CD14-positive monocyte (primary cell): ENCODE results near the gene SAMHD1. TPM values are rescaled to one million over a fixed set of nuclear protein-coding genes. Genes with fewer than 3 reads are reported as not detected.

Experiments
- DNase-seq, 3 donors: peaks; one replicate each; pipeline ENCODE4 v3.0.0-alpha.2; 2011 to 2022
- H2AFZ ChIP-seq: 2 replicates; pipeline ENCODE4 v1.6.0; 2012; ENCODE audit warnings: mild to moderate bottlenecking, low read depth, low read length, inconsistent platforms; ENCODE audit not compliant: insufficient read depth, poor library complexity, severe bottlenecking
- H3K27ac ChIP-seq, 2 donors: 1 replicate in 1 of 2; 2 replicates in 1 of 2; pipeline ENCODE4 v1.5.1; 2012 to 2013; ENCODE audit warnings: low read length in 2 of 2, control low read depth in 1 of 2, inconsistent platforms in 1 of 2, low read depth in 1 of 2, mild to moderate bottlenecking in 1 of 2
- H3K27me3 ChIP-seq, 2 donors: one replicate each; pipeline versions ENCODE4 v1.6.0 to v1.6.1; 2011 to 2013; ENCODE audit warnings: low read length in 2 of 2; ENCODE audit not compliant: control insufficient read depth in 2 of 2, insufficient read depth in 2 of 2
- H3K36me3 ChIP-seq, 2 donors: replicated peaks in 1 of 2; 1 replicate in 1 of 2; 2 replicates in 1 of 2; pipeline versions ENCODE4 v1.5.1 to v1.6.1; 2012 to 2013; ENCODE audit warnings: low read length in 2 of 2, control low read depth in 1 of 2, inconsistent platforms in 1 of 2, mild to moderate bottlenecking in 1 of 2; ENCODE audit not compliant: insufficient read depth in 2 of 2, control insufficient read depth in 1 of 2
- H3K4me1 ChIP-seq, 2 donors: 1 replicate in 1 of 2; 2 replicates in 1 of 2; pipeline versions ENCODE4 v1.5.1 to v1.6.1; 2012 to 2013; ENCODE audit warnings: low read length in 2 of 2, control low read depth in 1 of 2, inconsistent platforms in 1 of 2, mild to moderate bottlenecking in 1 of 2, moderate library complexity in 1 of 2; ENCODE audit not compliant: insufficient read depth in 2 of 2, control insufficient read depth in 1 of 2
- H3K4me2 ChIP-seq: replicated peaks from 2 replicates; pipeline ENCODE3; 2012; ENCODE audit warnings: low read length, moderate library complexity, mild to moderate bottlenecking; ENCODE audit not compliant: poor library complexity, severe bottlenecking; ENCODE audit errors: extremely low read depth
- H3K4me3 ChIP-seq, 3 experiments: fragments of 200-600 bp in 1 of 3; sonication (generic) in 1 of 3; replicated peaks in 1 of 3; 1 replicate in 2 of 3; 2 replicates in 1 of 3; pipeline ENCODE4 v1.5.1; 2011 to 2013; ENCODE audit warnings: low read length in 3 of 3, mild to moderate bottlenecking in 3 of 3, control low read depth in 2 of 3, low read depth in 2 of 3, inconsistent platforms in 1 of 3, moderate library complexity in 1 of 3
- H3K79me2 ChIP-seq: 2 replicates; pipeline ENCODE4 v1.6.0; 2012; ENCODE audit warnings: mild to moderate bottlenecking, control low read depth, inconsistent platforms, low read length, moderate library complexity; ENCODE audit not compliant: insufficient read depth
- H3K9ac ChIP-seq: 2 replicates; pipeline ENCODE4 v1.6.0; 2017; ENCODE audit warnings: low read length, mild to moderate bottlenecking; ENCODE audit not compliant: insufficient read depth, poor library complexity, severe bottlenecking
- H3K9me3 ChIP-seq, 2 donors: replicated peaks in 1 of 2; 1 replicate in 1 of 2; 2 replicates in 1 of 2; pipeline versions ENCODE4 v1.5.1 to v1.6.1; 2012 to 2013; ENCODE audit warnings: low read length in 2 of 2, control low read depth in 1 of 2; ENCODE audit not compliant: control insufficient read depth in 1 of 2, insufficient read depth in 1 of 2
- H4K20me1 ChIP-seq: 2 replicates; pipeline ENCODE4 v1.6.0; 2012; ENCODE audit warnings: mild to moderate bottlenecking, low read length, control low read depth, moderate library complexity; ENCODE audit not compliant: insufficient read depth
- H3K27ac Mint-ChIP-seq, 7 donors: one replicate each; pipeline ENCODE4 v1.8.0; 2020; ENCODE audit warnings: mild to moderate bottlenecking in 7 of 7, mixed read lengths in 7 of 7, moderate library complexity in 6 of 7, inconsistent platforms in 2 of 7
- H3K27me3 Mint-ChIP-seq, 3 donors: one replicate each; pipeline ENCODE4 v1.8.0; 2021 to 2022; ENCODE audit warnings: low read depth in 3 of 3, mild to moderate bottlenecking in 3 of 3, mixed read lengths in 3 of 3, moderate library complexity in 3 of 3, inconsistent platforms in 1 of 3
- H3K36me3 Mint-ChIP-seq, 2 donors: one replicate each; pipeline ENCODE4 v1.8.0; 2020; ENCODE audit warnings: mixed read lengths in 2 of 2, inconsistent platforms in 1 of 2, mild to moderate bottlenecking in 1 of 2
- H3K4me1 Mint-ChIP-seq: one replicate; pipeline ENCODE4 v1.8.0; 2020; ENCODE audit warnings: mild to moderate bottlenecking, mixed read lengths
- H3K4me3 Mint-ChIP-seq, 2 donors: one replicate each; pipeline ENCODE4 v1.8.0; 2020; ENCODE audit warnings: mild to moderate bottlenecking in 2 of 2, mixed read lengths in 2 of 2, moderate library complexity in 1 of 2
- H3K9me3 Mint-ChIP-seq, 7 donors: one replicate each; pipeline ENCODE4 v1.8.0; 2020 to 2022; ENCODE audit warnings: mixed read lengths in 7 of 7, mild to moderate bottlenecking in 6 of 7, moderate library complexity in 6 of 7, inconsistent platforms in 2 of 7
- whole genome bisulfite sequencing: methylation state at CpG from one replicate; pipeline ENCODE4 v1.1.5; 2013; ENCODE audit warnings: missing lambda C conversion rate; ENCODE audit not compliant: insufficient coverage; 5-methylcytosine and 5-hydroxymethylcytosine counted together
- intact Hi-C, 2 donors: fragments of 100-400 bp; cut with micrococcal nuclease; formaldehyde crosslinking; loops; one replicate each; pipeline versions ENCODE4 v1.15.0 to v1.15.1; 2023
- polyA plus RNA-seq, 3 donors: library from polyadenylated mRNA; depleted of rRNA in 1 of 3; unstranded in 2 of 3; stranded (reverse) in 1 of 3; fragments of 300-500 nt in 2 of 3; fragments of >200 nt in 1 of 3; fragmentation: Illumina TruSeq in 2 of 3; gene quantifications; 1 replicate in 2 of 3; 2 replicates in 1 of 3; pipeline ENCODE4 v1.2.3, GENCODE V29; 2012 to 2021
- TF ChIP-seq, protein P1 (sequence below): fragments of 200-600 bp; IDR thresholded peaks from one replicate; pipeline ENCODE4 v1.8.0; 2022; ENCODE audit warnings: antibody characterized with exemption, mild to moderate bottlenecking

SAMHD1 gene
- polyA plus RNA-seq, 3 donors: 232 to 796 (median 590) TPM

DNA sequence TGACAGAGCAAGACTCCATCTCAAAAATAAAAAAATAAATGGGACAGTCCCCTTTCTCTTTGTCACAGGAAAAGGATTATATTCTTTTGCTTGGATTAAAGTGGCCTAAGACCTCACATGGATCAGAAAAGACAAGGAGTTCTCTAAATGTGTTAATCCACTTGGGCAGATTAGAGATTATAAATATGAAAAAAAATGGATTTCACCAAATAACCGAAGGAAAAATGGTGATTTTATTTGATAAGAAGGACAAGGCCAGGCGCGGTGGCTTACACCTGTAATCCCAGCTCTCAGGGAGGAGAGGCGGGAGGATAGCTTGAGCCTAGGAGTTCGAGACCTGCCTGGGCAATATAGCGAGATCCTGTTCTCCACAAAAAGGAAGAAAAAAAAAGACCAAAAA lies 21.8 kb downstream of the SAMHD1 start:
- TF ChIP-seq, protein P1, sequence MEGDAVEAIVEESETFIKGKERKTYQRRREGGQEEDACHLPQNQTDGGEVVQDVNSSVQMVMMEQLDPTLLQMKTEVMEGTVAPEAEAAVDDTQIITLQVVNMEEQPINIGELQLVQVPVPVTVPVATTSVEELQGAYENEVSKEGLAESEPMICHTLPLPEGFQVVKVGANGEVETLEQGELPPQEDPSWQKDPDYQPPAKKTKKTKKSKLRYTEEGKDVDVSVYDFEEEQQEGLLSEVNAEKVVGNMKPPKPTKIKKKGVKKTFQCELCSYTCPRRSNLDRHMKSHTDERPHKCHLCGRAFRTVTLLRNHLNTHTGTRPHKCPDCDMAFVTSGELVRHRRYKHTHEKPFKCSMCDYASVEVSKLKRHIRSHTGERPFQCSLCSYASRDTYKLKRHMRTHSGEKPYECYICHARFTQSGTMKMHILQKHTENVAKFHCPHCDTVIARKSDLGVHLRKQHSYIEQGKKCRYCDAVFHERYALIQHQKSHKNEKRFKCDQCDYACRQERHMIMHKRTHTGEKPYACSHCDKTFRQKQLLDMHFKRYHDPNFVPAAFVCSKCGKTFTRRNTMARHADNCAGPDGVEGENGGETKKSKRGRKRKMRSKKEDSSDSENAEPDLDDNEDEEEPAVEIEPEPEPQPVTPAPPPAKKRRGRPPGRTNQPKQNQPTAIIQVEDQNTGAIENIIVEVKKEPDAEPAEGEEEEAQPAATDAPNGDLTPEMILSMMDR: no peak
- Histone ChIP-seq H3K79me2 (peaks cover 99% of the 10 kb centered on the region), H3K36me3 (peaks cover 89 to 95% of the 10 kb centered on the region in 2 donors), H3K4me1 (peaks cover 30 to 39% of the 10 kb centered on the region in 2 donors), H3K4me3 (no peak overlapping the region), H3K4me2 (no peak overlapping the region), H3K27ac (peak overlapping the region; percentile 8 to 73), H3K9me3 (no peaks in the 10 kb centered on the region), H3K9ac (no peak overlapping the region), H3K27me3 (no peaks in the 10 kb centered on the region), H4K20me1 (peaks cover 100% of the 10 kb centered on the region), H2AFZ (no peak overlapping the region)
- H3K27me3 Mint-ChIP-seq: peaks cover 0 to 5% (median 0%) of the 10 kb centered on the region in 3 donors
- no peak overlapping the region for H3K4me3 Mint-ChIP-seq
- peaks cover 0 to 2% (median 0%) of the 10 kb centered on the region in 7 donors for H3K9me3 Mint-ChIP-seq
- peak overlapping the region in 6 of 7 donors; percentile 70 to 93 (median 79) for H3K27ac Mint-ChIP-seq
- peaks cover 43% of the 10 kb centered on the region for H3K4me1 Mint-ChIP-seq
- no peak for DNase-seq
- intact Hi-C loops: no loop called here
- 80% methylated on average over 1 of the region's 6 CpGs for WGBS
- peaks cover 80 to 97% of the 10 kb centered on the region in 2 donors for H3K36me3 Mint-ChIP-seq

GRCh38 chr20:36929290-36929689 lies 22.2 kb downstream of the SAMHD1 start:
- H3K9ac ChIP-seq: no peak overlapping the region
- peaks cover 0 to 2% (median 0%) of the 10 kb centered on the region in 7 donors for H3K9me3 Mint-ChIP-seq
- H3K27ac ChIP-seq: peak overlapping the region; percentile 8 to 73
- H3K79me2 ChIP-seq: peaks cover 99% of the 10 kb centered on the region
- WGBS: 40% methylated on average over 1 of the region's 6 CpGs
- H3K27me3 ChIP-seq: no peaks in the 10 kb centered on the region
- H3K27me3 Mint-ChIP-seq: peaks cover 0 to 3% (median 0%) of the 10 kb centered on the region in 3 donors
- H3K36me3 Mint-ChIP-seq: peaks cover 82 to 97% of the 10 kb centered on the region in 2 donors
- H3K4me1 ChIP-seq: peaks cover 30 to 39% of the 10 kb centered on the region in 2 donors
- peaks cover 47% of the 10 kb centered on the region for H3K4me1 Mint-ChIP-seq
- H3K4me3 ChIP-seq: no peak overlapping the region
- no peak overlapping the region for H2AFZ ChIP-seq
- peak overlapping the region; percentile 25 to 93 (median 78) for H3K27ac Mint-ChIP-seq
- TF ChIP-seq, protein P1: no peak
- peaks cover 89 to 95% of the 10 kb centered on the region in 2 donors for H3K36me3 ChIP-seq
- intact Hi-C loops: no loop called here
- no peak for DNase-seq
- no peak overlapping the region for H3K4me3 Mint-ChIP-seq
- H3K9me3 ChIP-seq: no peaks in the 10 kb centered on the region
- peaks cover 100% of the 10 kb centered on the region for H4K20me1 ChIP-seq
- H3K4me2 ChIP-seq: no peak overlapping the region
